ENCODE data around the gene PHACTR1. TPM values are rescaled to one million over a fixed set of nuclear protein-coding genes. Genes with fewer than 3 reads are reported as not detected.

PHACTR1 gene
- total RNA-seq, 1 donor from 2014 or later, result 85.9 TPM

GRCh38 chr6:12952318-12952717, 235.8 kb downstream of the PHACTR1 start:
- no peak overlapping the region for H3K27ac ChIP-seq (replicated peaks)
- TF ChIP-seq, protein P1, sequence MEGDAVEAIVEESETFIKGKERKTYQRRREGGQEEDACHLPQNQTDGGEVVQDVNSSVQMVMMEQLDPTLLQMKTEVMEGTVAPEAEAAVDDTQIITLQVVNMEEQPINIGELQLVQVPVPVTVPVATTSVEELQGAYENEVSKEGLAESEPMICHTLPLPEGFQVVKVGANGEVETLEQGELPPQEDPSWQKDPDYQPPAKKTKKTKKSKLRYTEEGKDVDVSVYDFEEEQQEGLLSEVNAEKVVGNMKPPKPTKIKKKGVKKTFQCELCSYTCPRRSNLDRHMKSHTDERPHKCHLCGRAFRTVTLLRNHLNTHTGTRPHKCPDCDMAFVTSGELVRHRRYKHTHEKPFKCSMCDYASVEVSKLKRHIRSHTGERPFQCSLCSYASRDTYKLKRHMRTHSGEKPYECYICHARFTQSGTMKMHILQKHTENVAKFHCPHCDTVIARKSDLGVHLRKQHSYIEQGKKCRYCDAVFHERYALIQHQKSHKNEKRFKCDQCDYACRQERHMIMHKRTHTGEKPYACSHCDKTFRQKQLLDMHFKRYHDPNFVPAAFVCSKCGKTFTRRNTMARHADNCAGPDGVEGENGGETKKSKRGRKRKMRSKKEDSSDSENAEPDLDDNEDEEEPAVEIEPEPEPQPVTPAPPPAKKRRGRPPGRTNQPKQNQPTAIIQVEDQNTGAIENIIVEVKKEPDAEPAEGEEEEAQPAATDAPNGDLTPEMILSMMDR (IDR thresholded peaks at IDR 0.05; ENCODE audit: borderline replicate concordance), result no peak
- intact Hi-C loops (cut with micrococcal nuclease), result no loop called here
- no peaks in the 10 kb centered on the region for H3K9me3 ChIP-seq (replicated peaks)
- H3K36me3 ChIP-seq, result no peaks in the 10 kb centered on the region
- H3K4me3 ChIP-seq, result no peak overlapping the region
- no peak for DNase-seq
- peaks cover 31% of the 10 kb centered on the region for H3K4me1 ChIP-seq
- H3K27me3 ChIP-seq (ENCODE audit: low read depth), result no peaks in the 10 kb centered on the region

DNA sequence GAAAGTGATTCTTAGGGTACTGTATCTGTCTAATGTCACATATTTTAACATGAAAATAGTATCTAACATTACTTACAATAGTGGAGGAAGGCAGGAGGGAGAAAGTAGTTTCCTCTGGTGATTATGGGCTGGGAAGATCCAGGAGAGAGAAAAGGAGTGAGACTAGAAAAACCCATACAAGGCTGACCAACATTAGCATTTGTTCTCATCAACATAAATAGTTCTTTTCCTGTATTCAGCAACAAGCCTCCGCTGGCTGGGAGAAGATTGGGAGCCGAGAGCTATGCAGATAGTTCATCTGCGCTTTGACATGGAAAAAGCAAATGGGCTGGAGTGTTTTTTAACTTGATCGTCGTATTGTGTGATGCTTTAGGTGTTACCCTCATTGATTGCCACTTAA, 239.4 kb downstream of the PHACTR1 start:
- no peak overlapping the region for H3K27ac ChIP-seq (replicated peaks)
- H3K36me3 ChIP-seq, result no peaks in the 10 kb centered on the region
- H3K4me3 ChIP-seq, result no peak overlapping the region
- H3K27me3 ChIP-seq (ENCODE audit: low read depth), result no peaks in the 10 kb centered on the region
- no peak for DNase-seq
- peaks cover 64% of the 10 kb centered on the region for H3K4me1 ChIP-seq
- intact Hi-C loops (cut with micrococcal nuclease), result no loop called here
- TF ChIP-seq, protein P1 (IDR thresholded peaks at IDR 0.05; ENCODE audit: borderline replicate concordance), result no peak
- no peaks in the 10 kb centered on the region for H3K9me3 ChIP-seq (replicated peaks)

- intact Hi-C loops (cut with micrococcal nuclease), result no loop called here
These were observed 240.4 kb downstream of the PHACTR1 start for GRCh38 chr6:12956991-12957320.

GRCh38 chr6:12957321-12958051, 240.9 kb downstream of the PHACTR1 start:
- peak; percentile 74 for DNase-seq
- H3K36me3 ChIP-seq, result no peaks in the 10 kb centered on the region
- intact Hi-C loops (cut with micrococcal nuclease), result no loop called here
- H3K27ac ChIP-seq (replicated peaks), result peak overlapping the region; percentile 90
- TF ChIP-seq, protein P1 (IDR thresholded peaks at IDR 0.05; ENCODE audit: borderline replicate concordance), result no peak
- H3K4me3 ChIP-seq, result peak overlapping the region; percentile 73
- peaks cover 68% of the 10 kb centered on the region for H3K4me1 ChIP-seq
- no peaks in the 10 kb centered on the region for H3K9me3 ChIP-seq (replicated peaks)
- H3K27me3 ChIP-seq (ENCODE audit: low read depth), result no peaks in the 10 kb centered on the region

More at GRCh38 chr6:12956991-12957320, 240.4 kb downstream of the PHACTR1 start:
- H3K36me3 ChIP-seq, result no peaks in the 10 kb centered on the region
- peak overlapping the region; percentile 90 for H3K27ac ChIP-seq (replicated peaks)
- H3K9me3 ChIP-seq (replicated peaks), result no peaks in the 10 kb centered on the region
- H3K4me3 ChIP-seq, result peak overlapping the region; percentile 73
- DNase-seq, result no peak
- H3K4me1 ChIP-seq, result peaks cover 68% of the 10 kb centered on the region
- H3K27me3 ChIP-seq (ENCODE audit: low read depth), result no peaks in the 10 kb centered on the region
- TF ChIP-seq, protein P1 (IDR thresholded peaks at IDR 0.05; ENCODE audit: borderline replicate concordance), result no peak

- intact Hi-C loops (cut with micrococcal nuclease), result no loop called here
- Histone ChIP-seq H3K36me3 (no peaks in the 10 kb centered on the region), H3K27me3 (ENCODE audit: low read depth) (no peaks in the 10 kb centered on the region), H3K27ac (replicated peaks) (peak overlapping the region; percentile 90), H3K4me3 (peak overlapping the region; percentile 73), H3K9me3 (replicated peaks) (no peaks in the 10 kb centered on the region), H3K4me1 (peaks cover 73% of the 10 kb centered on the region)
- no peak for DNase-seq
- TF ChIP-seq, protein P1 (IDR thresholded peaks at IDR 0.05; ENCODE audit: borderline replicate concordance), result no peak
These were observed 241.6 kb downstream of the PHACTR1 start for GRCh38 chr6:12958052-12958706.

All from left ventricle myocardium inferior (tissue), 1 donor.